Measurements from ENCODE around the gene COPB2.

The COPB2 gene

DNA sequence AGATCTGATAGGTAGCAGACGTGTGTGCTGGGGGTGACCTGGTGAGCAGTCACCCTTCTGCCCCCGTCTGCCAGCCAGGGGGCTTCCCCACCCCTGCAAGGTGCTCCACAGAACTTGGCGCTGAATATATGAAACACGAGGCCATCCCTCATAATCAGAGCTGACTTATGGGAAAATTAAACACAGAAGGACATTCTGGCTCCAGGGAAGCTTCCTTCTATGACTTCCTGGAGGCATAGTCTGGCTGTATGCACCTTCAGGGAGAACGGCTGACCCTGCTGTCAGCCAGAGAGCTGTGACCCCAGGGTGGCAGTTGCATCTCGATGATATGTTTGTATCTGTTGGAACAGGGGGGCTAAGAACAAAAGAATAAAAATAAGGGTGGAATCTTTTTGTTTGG lies 72.2 kb downstream of the COPB2 start:
- DNase-seq (ENCODE audit: low read depth, low spot score) = no peak
- no peak overlapping the region for H3K4me3 ChIP-seq (ENCODE audit: low read length)

DNA sequence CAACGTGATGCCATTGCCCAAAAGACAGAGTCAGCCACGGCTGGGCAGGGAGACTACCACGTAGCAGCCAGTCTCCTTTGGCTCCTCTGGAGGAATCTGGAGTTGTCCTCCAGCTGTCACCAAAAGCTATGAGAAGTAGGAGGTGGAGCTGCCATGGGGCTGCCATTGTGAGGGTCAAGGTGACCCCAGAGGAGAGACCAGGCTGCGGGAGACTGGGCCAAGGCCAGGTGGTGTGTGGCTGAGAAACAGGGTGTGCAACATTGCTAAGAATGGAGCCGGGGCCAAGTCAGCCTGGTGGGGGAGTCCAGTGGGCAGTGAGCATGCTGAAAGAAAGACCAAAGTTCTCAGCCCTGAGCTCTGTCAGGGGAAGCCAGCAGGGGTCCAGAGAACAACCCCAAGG lies 75.5 kb downstream of the COPB2 start:
- no peak for DNase-seq (ENCODE audit: low read depth, low spot score)
- H3K4me3 ChIP-seq (ENCODE audit: low read length) = no peak overlapping the region

DNA sequence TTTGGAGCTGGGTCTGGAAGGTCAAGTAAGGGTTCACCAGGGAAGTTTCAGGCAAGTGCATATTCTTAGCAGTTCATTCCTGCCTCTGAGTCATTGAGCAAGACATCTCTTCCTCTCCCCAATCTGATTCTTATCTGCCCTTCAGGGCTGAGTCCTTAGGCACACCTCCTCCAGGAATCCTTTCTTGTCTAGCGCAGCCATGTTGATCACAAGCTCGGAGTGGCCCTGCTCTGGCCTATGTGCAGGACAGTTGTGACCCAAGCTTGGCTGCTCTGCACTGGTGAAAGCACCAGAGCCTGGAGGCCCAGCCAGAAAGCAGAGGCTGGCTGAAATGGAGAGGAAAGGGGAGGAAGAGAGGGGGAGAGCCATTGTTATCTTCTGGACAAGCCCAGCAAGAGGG lies 76.5 kb downstream of the COPB2 start:
- no peak for DNase-seq (ENCODE audit: low read depth, low spot score)
- no peak overlapping the region for H3K4me3 ChIP-seq (ENCODE audit: low read length)

DNA sequence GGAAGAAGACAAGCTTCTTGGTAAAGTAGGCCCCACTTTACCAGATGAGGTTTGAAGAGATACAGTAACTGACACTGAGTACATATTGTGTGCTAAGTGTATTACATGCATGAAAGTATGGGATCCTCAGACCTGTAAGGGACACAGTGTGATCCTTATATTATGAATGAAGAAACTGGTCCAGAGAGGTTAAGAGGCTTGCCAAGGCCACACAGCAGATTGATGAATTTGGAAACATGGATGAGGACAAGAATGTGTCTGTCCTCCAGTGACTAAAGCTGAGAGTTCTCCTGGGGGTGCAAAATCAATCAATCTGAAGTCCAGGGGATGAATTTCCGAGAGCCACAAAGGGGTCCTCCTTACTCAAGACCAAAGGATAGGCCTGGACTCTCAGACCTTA lies 77.0 kb downstream of the COPB2 start:
- DNase-seq (ENCODE audit: low read depth, low spot score) = no peak
- H3K4me3 ChIP-seq (ENCODE audit: low read length) = no peak overlapping the region

DNA sequence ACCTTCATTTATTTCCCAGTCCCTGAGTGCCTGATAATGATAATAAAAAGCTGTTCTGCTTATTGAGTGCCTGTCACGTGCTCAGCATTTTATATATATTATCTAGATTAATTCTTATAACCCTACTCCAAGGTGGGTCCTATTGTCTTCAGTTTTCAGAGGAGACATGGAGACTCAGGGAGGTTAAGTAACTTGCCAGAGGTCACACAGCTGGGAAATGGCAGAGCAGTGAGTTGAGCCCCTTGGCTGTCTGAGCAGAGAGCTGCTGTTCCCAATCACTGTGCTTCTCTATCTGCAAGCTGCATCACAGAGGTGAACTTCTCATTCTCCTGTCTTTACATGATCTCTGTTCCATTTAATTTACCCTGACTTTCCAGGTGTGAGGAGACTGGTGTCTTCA lies 77.9 kb downstream of the COPB2 start:
- H3K4me3 ChIP-seq (ENCODE audit: low read length) = no peak overlapping the region
- no peak for DNase-seq (ENCODE audit: low read depth, low spot score)

DNA sequence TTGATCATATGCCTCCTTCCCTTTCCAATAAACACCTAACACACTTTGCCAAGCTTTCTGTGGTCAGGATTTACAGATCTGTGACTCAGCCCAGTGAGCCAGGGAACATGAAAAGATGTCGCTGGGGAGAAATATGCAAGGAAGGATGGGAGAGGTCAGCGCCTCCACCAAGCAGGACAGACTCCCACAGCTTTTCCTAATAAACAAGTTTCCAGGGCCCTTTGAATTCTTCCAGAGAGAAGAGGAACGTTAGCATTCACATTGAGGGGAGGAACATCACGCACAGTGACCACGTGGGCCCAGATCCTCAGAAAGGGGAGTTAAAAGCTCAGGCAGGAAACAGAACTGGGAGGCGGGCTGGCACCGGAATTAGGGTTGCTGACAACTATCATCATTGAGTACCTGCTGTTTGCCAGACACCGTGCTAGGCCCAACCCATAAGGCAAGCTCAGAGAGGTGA lies 78.9 kb downstream of the COPB2 start:
- H3K4me3 ChIP-seq (ENCODE audit: low read length) = no peak overlapping the region
- DNase-seq (ENCODE audit: low read depth, low spot score) = no peak

DNA sequence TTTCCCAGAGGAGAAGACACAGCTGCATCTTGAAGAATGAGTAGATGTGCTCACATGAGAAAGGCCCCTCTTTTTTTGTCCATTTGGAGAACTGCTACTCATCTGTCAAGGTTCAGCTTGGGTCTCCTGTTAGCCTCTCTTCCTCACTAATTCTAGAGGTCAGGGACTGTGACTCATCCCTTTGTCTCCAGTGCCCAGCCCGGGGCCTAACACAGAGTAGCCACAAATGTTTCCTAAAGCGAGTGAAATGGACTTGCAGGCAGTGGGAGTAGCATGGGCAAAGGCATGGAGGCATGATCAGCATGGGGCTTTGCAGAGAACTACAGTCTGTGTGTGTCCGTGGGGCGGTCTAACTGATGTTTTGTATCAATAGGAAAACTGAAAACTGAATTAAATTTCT lies 79.6 kb downstream of the COPB2 start:
- H3K4me3 ChIP-seq (ENCODE audit: low read length) = no peak overlapping the region
- no peak for DNase-seq (ENCODE audit: low read depth, low spot score)

DNA sequence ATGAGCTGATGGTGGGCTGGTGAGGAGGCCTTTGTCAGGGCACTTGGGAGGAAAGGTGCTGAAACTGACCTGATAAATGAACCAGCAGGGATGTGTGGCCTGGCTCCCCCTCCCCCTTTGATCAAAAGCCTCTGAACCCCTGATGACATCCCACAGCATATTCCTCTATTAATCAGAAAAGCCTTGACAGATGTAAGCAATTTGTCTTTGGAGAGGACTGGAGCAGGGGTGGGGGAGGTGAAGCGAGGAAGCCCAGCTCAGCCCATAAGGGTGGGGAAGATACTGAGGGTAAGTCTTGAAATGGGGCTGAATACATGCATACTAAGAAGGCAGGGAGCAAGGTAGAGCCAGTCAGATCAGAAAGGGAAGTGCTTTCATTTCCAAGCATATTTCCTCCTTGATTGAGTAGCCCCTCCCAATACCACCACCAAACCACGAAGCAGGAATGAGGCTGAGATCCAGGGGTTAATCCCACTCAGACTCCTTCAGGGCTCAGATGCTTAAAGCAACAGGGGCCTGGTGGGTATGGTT lies 80.3 kb downstream of the COPB2 start:
- H3K4me3 ChIP-seq (ENCODE audit: low read length) = no peak overlapping the region
- DNase-seq (ENCODE audit: low read depth, low spot score) = no peak

DNA sequence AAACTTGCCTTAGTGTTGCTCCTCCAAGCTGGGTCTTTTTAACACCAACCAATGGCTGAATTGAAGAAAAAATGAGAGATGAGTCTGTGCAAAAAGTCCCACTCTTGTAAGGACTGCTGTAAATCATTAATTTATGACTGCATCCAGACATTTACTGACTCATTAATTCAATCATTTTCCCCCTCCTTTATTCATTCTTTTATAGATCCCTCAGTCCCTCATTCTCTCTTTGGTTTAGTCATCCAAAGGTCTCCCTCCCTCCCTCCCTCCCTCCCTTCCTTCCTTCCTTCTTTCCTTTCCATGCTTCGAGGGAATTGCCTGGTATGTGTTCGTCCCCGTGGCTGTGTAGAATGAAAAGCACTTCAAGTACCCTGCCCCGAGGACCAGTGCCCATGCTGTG lies 80.9 kb downstream of the COPB2 start:
- no peak for DNase-seq (ENCODE audit: low read depth, low spot score)
- H3K4me3 ChIP-seq (ENCODE audit: low read length) = no peak overlapping the region

DNA sequence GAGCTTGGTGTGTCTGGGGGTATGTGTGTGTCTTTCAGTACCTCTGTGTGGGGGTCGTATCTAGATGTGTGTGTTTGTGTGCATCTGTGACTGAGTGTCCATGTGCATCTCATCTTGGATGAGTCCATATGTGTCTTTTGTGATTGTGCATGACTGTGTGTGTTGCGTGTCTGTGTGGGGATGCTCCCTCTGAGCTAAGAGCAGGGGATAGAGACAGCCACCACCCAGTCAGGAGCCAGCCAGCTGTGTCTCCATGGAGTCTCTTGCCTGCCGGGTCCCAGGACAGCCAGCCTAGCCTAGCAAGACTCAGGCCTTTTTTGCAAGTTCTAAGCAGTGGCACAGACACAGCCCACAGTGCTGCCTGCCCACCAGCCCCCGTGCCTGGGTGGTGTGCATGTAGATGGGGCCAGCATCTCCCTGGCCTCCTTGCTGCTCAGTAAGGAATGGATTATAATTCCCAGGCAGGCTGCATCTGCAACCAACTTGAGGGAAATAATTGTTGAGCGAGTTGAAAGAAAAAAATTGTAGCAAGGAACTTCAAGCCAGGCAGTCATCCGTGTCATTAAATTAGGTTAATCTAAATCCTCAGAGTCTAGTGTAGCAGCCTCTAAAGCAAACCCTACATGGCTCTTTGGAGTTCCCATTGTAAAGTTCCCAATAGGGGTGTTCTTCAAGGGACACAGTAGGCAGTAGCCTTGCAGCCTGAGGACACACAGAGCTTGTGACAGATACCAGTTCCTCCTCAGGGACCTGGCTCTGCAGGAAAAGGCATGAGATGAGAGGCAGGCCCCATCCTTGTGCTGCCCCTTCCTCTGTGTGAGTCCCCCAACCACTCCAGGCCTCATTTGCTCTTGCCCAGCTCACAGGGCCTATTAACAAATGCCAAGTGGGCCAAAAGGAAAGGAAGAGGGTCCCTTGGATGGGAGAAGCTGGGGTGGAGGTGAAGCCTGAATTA lies 81.6 kb downstream of the COPB2 start:
- no peak for DNase-seq (ENCODE audit: low read depth, low spot score)
- no peak overlapping the region for H3K4me3 ChIP-seq (ENCODE audit: low read length)

All from Jurkat, Clone E6-1 (cell line).